ENCODE data around the gene NR4A1. TPM values are rescaled to one million over a fixed set of nuclear protein-coding genes. Genes with fewer than 3 reads are reported as not detected.

The NR4A1 gene
- total and polyA plus RNA-seq, 9 of the 15 experiments (the other 6 are each of a cell fraction or from before 2014, with no cell fraction given) = 0.07 to 4.7 (median 1.9) TPM; not detected in 1

DNA sequence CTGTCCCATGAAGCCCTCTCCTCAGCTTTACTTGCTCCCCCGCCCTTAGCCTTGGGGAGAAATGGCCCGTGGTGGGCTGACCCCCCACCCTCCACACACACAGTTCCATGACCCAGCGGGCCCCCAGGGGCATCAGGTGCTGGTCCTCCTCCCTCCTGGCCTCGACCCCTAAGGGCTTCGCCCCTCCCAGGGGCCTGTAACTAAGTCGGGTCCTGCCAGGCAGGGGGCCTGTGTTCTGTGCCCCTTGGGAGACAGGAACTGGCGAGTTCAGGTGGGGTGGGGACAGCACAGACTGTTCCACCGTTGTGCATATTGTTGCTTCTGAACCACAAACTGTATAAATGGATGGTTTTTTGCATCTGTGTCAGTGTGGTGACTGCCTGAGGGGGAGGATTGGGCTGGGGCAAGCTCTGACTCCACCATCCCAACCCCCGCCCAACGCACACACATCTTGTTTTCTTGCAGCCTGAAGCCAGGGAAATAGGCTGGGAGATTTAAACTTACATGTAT, 35.7 kb upstream of the NR4A1 start (continued):
- TF ChIP-seq DEAF1 (CRISPR knock-in tag; IDR thresholded peaks at IDR 0.05) (no peak), EHMT2 (IDR thresholded peaks at IDR 0.05) (no peak), FOXJ2 (tag; IDR thresholded peaks at IDR 0.05) (no peak), TGIF2 (CRISPR knock-in tag; IDR thresholded peaks at IDR 0.05) (no peak), ZZZ3 (IDR thresholded peaks at IDR 0.05) (no peak), ZNF695 (CRISPR knock-in tag; IDR thresholded peaks at IDR 0.05) (no peak), RBM15 (IDR thresholded peaks at IDR 0.05; ENCODE audit: insufficient read depth, low read length) (no peak), ZNF830 (CRISPR knock-in tag; IDR thresholded peaks at IDR 0.05) (no peak)

GRCh38 chr12:52018433-52019112, 32.7 kb upstream of the NR4A1 start:
- no TSS peak for BruUV-seq (replicated peaks)
- no peak for FAIRE-seq
- H3K4me2 ChIP-seq (ENCODE audit: insufficient read depth, low read length) = no peak overlapping the region
- H3K36me3 ChIP-seq (ENCODE audit: control insufficient read depth, insufficient read depth, low read length) = no peaks in the 10 kb centered on the region
- H4K20me1 ChIP-seq (replicated peaks; ENCODE audit: control insufficient read depth, insufficient read depth, low read length) = no peaks in the 10 kb centered on the region
- no peak overlapping the region for H2AFZ ChIP-seq (ENCODE audit: low read depth, low read length)
- no peaks in the 10 kb centered on the region; a peak in 1 of 5 replicates for H3K27me3 ChIP-seq (ENCODE audit: control insufficient read depth in 2 of 2, insufficient read depth in 2 of 2, low read length in 2 of 2)
- whole genome bisulfite sequencing (ENCODE audit: insufficient coverage, low coverage, missing lambda C conversion rate) = 15% methylated on average over 4 of the region's 4 CpGs
- ChIA-PET POLR2A (interaction anchor here (1.0 to 2.8 kb wide), 2 partner anchors 11 to 14 kb away, joined by 5 to 13 read pairs; no protein-coding TSS in a partner anchor), CTCF (ENCODE audit: low intra/inter-chr PET ratio) (no interaction called here)
- H3K4me1 ChIP-seq (replicated peaks in 1 of 2; ENCODE audit: control insufficient read depth in 2 of 2, insufficient read depth in 2 of 2, low read length in 2 of 2) = peaks cover 0 to 11% of the 10 kb centered on the region in 2 experiments; a peak in 3 of 5 replicates
- no peaks in the 10 kb centered on the region for H3K9me1 ChIP-seq (ENCODE audit: control insufficient read depth, insufficient read depth, low read length)
- in situ Hi-C loops (cut with MboI) = loop anchor here (25.0 kb wide), 1 partner anchor 606 kb away; the partner anchor contains the start of gene SLC4A8
- H3K9me3 ChIP-seq (replicated peaks; ENCODE audit: control insufficient read depth, insufficient read depth, low read depth, low read length) = no peaks in the 10 kb centered on the region
- ATAC-seq = no peak
- intact Hi-C loops (cut with micrococcal nuclease) = no loop called here
- H3K27ac ChIP-seq (ENCODE audit: extremely low read depth, low read depth, low read length) = no peak overlapping the region
- no peak overlapping the region for H3K9ac ChIP-seq (ENCODE audit: insufficient read depth in 1 of 2, low read depth in 2 of 2, low read length in 2 of 2)
- H3K79me2 ChIP-seq (ENCODE audit: control insufficient read depth, insufficient read depth, low read length) = no peaks in the 10 kb centered on the region
- DNase-seq (ENCODE audit: extremely low read depth in 1 of 4, low spot score in 3 of 4) = no peak
- no peak overlapping the region for H3K4me3 ChIP-seq
- TF ChIP-seq NR3C1 (CRISPR knock-in tag; IDR thresholded peaks at IDR 0.05) (no peak), HMGXB4 (CRISPR knock-in tag; IDR thresholded peaks at IDR 0.05) (no peak), PURB (CRISPR knock-in tag; IDR thresholded peaks at IDR 0.05; ENCODE audit: low read depth) (no peak), GATAD2B (IDR thresholded peaks at IDR 0.05; ENCODE audit: borderline replicate concordance) (no peak)
- TF ChIP-seq, protein P1, sequence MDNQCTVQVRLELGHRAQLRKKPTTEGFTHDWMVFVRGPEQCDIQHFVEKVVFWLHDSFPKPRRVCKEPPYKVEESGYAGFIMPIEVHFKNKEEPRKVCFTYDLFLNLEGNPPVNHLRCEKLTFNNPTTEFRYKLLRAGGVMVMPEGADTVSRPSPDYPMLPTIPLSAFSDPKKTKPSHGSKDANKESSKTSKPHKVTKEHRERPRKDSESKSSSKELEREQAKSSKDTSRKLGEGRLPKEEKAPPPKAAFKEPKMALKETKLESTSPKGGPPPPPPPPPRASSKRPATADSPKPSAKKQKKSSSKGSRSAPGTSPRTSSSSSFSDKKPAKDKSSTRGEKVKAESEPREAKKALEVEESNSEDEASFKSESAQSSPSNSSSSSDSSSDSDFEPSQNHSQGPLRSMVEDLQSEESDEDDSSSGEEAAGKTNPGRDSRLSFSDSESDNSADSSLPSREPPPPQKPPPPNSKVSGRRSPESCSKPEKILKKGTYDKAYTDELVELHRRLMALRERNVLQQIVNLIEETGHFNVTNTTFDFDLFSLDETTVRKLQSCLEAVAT (IDR thresholded peaks at IDR 0.05) = no peak
- TF ChIP-seq, protein P2, sequence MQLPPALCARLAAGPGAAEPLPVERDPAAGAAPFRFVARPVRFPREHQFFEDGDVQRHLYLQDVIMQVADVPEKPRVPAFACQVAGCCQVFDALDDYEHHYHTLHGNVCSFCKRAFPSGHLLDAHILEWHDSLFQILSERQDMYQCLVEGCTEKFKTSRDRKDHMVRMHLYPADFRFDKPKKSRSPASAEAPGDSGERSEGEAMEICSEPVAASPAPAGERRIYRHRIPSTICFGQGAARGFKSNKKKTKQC (CRISPR knock-in tag; IDR thresholded peaks at IDR 0.05) = no peak

All from K562 (cell line).